Muscle layer of duodenum (tissue), 2 donors: Measurements from ENCODE around the gene WDFY3.

Source experiments
- H3K27ac ChIP-seq: one replicate; pipeline ENCODE4 v1.7.0; 2013; ENCODE audit warnings: mild to moderate bottlenecking, low read length
- H3K27me3 ChIP-seq: one replicate; pipeline ENCODE4 v1.7.0; 2013; ENCODE audit warnings: low read depth, mild to moderate bottlenecking, control low read depth, low read length
- H3K36me3 ChIP-seq, 2 donors: one replicate each; pipeline ENCODE4 v1.7.0; 2013; ENCODE audit warnings: low read length in 2 of 2, control low read depth in 1 of 2, mild to moderate bottlenecking in 1 of 2; ENCODE audit not compliant: insufficient read depth in 2 of 2, control insufficient read depth in 1 of 2
- H3K4me1 ChIP-seq, 2 donors: one replicate each; pipeline ENCODE4 v1.7.0; 2013; ENCODE audit warnings: low read length in 2 of 2, mild to moderate bottlenecking in 2 of 2, control low read depth in 1 of 2, moderate library complexity in 1 of 2; ENCODE audit not compliant: insufficient read depth in 2 of 2, control insufficient read depth in 1 of 2
- H3K4me3 ChIP-seq, 2 donors: one replicate each; pipeline ENCODE4 v1.7.0; 2013; ENCODE audit warnings: low read length in 2 of 2, low read depth in 1 of 2, mild to moderate bottlenecking in 1 of 2
- H3K9me3 ChIP-seq, 2 donors: one replicate each; pipeline ENCODE4 v1.7.0; 2013; ENCODE audit warnings: low read length in 2 of 2, control low read depth in 1 of 2, mild to moderate bottlenecking in 1 of 2; ENCODE audit not compliant: control insufficient read depth in 1 of 2
- donor health status: healthy.

WDFY3 gene

DNA sequence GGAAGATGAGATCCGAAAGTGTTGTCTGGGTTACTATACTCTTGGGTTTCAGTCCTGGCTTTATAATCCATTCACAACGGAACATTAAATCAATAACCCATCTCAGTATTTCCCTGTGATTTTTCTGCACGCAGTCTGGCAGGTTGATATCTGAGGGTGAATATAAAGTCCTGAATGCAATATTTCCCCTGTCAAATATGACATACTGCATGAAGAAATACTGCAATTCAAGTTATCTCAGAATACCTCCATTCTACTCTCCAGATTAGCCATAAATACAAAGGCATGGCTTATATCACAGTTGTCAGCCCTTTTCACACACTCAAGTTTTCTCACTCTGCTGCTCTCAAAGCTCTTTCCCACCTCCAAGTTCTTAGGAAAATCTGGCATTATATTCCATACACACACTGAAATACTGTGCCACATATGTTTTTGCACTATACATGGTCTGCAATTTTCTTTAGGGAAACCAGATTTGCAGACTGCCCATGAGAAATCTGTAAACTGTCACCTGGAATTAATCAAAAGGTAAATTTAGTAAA, 64.7 kb downstream of the WDFY3 start:
- no peak overlapping the region for H3K27ac ChIP-seq
- H3K27me3 ChIP-seq: no peaks in the 10 kb centered on the region
- H3K4me1 ChIP-seq: no peaks in the 10 kb centered on the region
- peaks cover 0 to 4% of the 10 kb centered on the region in 2 donors for H3K36me3 ChIP-seq
- H3K9me3 ChIP-seq: no peaks in the 10 kb centered on the region
- H3K4me3 ChIP-seq: no peak overlapping the region

DNA sequence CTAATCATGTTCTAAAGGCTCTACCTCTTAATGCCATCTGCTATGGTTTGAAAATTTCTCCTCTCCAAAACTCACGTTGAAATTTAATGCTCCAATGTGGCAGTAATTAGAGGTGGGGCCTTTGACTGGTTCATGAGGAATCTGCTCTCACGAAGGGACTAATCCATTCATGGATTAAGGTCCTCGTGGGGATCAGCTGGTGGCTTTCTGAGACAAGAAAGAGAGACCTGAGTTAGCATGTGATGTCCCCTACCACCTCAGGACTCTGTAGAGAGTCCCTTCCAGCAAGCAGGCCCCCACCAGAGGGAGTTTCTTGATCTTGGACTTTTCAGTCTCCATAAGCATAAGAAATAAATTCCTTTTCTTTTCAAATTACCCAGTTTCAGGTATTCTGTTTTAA, 65.3 kb downstream of the WDFY3 start:
- H3K27ac ChIP-seq: no peak overlapping the region
- H3K27me3 ChIP-seq: no peaks in the 10 kb centered on the region
- peaks cover 0 to 4% of the 10 kb centered on the region in 2 donors for H3K36me3 ChIP-seq
- H3K9me3 ChIP-seq: no peaks in the 10 kb centered on the region
- no peak overlapping the region for H3K4me3 ChIP-seq
- H3K4me1 ChIP-seq: no peaks in the 10 kb centered on the region

DNA sequence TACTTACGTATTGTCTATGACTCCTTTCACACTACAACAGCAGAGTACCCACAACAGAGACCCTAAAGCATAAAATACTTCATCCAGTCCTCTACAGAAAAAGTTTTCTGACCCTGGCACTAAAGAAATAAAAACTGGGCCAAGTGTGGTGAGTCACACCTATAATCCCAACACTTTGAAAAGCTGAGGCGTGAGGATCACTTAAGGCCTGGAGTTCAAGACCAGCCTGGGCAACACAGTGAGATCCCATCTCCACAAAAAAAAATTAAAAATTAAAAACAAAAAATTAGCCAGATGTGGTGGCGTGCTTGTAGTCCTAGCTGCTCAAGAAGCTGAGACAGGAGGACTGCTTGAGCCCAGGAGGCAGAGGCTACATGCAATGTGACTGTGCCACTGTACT, 66.9 kb downstream of the WDFY3 start:
- Histone ChIP-seq H3K9me3 (no peaks in the 10 kb centered on the region), H3K4me1 (no peaks in the 10 kb centered on the region), H3K4me3 (no peak overlapping the region), H3K36me3 (peaks cover 0 to 11% of the 10 kb centered on the region in 2 donors), H3K27ac (no peak overlapping the region), H3K27me3 (no peaks in the 10 kb centered on the region)

DNA sequence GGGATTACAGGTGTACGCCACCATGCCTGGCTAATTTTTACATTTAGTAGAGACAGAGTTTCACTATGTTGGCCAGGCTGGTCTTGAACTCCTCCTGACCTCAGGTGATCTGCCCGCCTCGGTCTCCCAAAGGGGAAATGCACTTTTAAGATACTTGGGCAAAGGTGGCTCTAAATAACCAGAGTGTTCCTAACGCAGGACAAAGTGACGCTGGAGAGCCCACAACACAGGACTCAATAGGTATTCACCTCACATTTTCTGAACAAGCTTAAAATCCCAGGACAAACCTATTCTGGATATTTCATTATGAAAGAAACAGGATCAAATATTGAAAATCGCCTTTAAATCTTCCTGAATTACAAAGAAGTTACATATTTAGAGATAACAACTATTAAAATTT, 69.0 kb downstream of the WDFY3 start:
- Histone ChIP-seq H3K9me3 (no peaks in the 10 kb centered on the region), H3K27ac (no peak overlapping the region), H3K4me1 (peaks cover 0 to 8% of the 10 kb centered on the region in 2 donors), H3K4me3 (no peak overlapping the region), H3K27me3 (no peaks in the 10 kb centered on the region), H3K36me3 (peaks cover 0 to 11% of the 10 kb centered on the region in 2 donors)

DNA sequence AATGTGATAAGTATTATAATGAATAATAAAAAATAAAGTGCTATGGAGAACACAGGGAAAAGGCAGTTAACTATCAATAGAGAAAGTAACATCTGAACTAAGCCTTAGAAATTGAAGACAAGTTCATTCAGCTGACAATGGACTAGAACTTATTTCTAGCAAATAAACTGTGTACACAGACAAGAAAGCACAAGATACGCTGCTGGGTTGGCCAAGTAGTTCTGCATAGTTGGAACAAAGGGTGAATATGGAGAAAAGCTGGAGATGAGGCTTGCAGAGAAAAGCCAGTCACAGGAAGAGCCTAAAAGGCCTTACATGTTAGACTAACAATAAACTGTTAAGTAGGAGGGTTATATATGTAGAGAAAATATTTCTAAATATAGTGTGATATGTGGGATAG, 71.2 kb downstream of the WDFY3 start:
- Histone ChIP-seq H3K4me1 (peaks cover 0 to 9% of the 10 kb centered on the region in 2 donors), H3K4me3 (no peak overlapping the region), H3K36me3 (peaks cover 0 to 10% of the 10 kb centered on the region in 2 donors), H3K27ac (no peak overlapping the region), H3K9me3 (no peaks in the 10 kb centered on the region), H3K27me3 (no peaks in the 10 kb centered on the region)

DNA sequence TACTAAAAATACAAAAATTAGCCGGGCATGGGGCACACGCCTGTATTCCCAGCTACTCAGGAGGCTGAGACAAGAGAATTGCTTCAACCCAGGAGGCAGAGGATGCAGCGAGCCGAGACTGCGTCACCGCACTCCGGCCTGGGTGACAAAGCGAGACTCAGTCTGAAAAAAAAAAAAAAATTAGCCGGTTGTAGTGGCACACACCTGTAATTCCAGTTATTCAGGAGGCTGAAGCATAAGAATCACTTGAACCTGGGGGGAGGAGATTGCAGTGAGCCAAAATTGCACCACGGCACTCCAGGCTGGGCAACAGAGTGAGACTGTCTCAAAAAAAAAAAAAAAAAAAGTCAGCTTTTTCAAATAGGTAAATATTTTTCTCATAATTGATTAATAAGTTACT, 71.9 kb downstream of the WDFY3 start:
- Histone ChIP-seq H3K36me3 (peaks cover 0 to 7% of the 10 kb centered on the region in 2 donors), H3K27me3 (no peaks in the 10 kb centered on the region), H3K27ac (no peak overlapping the region)

DNA sequence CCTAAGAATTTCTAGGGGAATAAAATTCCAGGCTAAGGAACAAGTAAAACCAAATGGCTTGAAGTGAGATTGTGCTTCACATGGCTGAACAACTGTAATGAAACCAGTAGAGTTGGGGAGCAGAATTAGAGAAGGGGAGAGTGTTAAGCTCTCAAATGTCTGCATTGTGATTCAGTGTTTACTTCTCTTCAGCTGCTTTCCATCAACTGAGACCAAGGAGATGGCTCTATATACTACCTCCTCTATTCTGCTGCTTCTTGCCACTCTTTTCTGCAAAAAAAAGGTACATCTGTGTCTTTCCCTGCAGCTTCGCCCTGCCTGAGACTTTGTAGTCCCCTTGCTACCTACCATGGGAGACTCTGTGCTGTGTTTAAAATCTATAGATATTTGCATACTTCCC, 73.5 kb downstream of the WDFY3 start:
- peaks cover 0 to 7% of the 10 kb centered on the region in 2 donors for H3K36me3 ChIP-seq
- no peak overlapping the region for H3K27ac ChIP-seq
- H3K9me3 ChIP-seq: no peaks in the 10 kb centered on the region
- no peaks in the 10 kb centered on the region for H3K27me3 ChIP-seq
- peaks cover 0 to 9% of the 10 kb centered on the region in 2 donors for H3K4me1 ChIP-seq
- no peak overlapping the region for H3K4me3 ChIP-seq

More for the DNA sequence above, 71.9 kb downstream of the WDFY3 start:
- H3K4me3 ChIP-seq: no peak overlapping the region
- peaks cover 0 to 9% of the 10 kb centered on the region in 2 donors for H3K4me1 ChIP-seq
- no peaks in the 10 kb centered on the region for H3K9me3 ChIP-seq

DNA sequence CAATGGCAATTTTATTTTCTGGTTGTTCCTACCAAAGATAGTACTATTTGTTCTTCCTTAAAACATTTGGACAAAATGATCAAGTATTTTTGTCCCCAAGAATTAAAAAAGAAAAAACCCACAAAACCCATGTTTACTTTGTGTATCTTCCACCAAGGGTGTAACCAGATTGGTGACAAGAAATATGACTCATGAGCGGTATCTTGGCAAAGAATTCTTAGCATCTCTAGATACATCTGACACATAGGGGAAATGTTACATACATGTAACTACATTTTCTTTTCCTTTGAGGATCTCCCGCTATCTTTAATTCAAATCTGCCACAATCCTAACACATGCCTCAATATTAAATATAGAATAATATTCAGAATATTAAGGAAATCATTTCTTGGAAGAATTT, 78.7 kb downstream of the WDFY3 start:
- Histone ChIP-seq H3K9me3 (no peaks in the 10 kb centered on the region), H3K27me3 (no peaks in the 10 kb centered on the region), H3K4me1 (peaks cover 0 to 4% of the 10 kb centered on the region in 2 donors), H3K4me3 (no peak overlapping the region), H3K36me3 (no peaks in the 10 kb centered on the region), H3K27ac (no peak overlapping the region)

DNA sequence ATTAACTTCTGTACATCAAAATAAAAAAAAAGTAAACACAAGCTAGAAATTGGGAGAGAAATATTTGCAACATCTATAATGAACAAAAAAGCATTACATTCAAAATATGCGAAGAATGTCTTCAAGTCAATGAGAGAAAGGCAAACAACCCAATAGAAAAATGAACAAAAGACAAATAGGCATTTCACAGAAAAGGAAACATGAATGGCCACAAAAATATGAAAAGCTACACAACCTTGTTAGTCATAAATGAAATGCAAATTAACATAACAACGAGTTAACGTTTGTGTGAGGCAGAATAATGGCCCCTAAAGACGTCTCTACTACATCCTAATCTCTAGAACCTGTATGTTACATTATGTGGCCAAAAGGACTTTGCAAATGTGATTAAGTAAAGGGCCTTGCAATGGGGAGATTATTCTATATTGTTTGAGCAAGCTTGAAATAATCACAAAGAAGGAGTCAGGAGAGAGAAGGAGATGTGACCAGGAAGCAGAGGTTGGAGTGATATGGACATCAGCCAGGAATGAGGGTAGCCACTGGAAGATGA, 86.8 kb downstream of the WDFY3 start:
- Histone ChIP-seq H3K36me3 (peaks cover 0 to 4% of the 10 kb centered on the region in 2 donors), H3K9me3 (no peaks in the 10 kb centered on the region), H3K4me3 (no peak overlapping the region), H3K27me3 (no peaks in the 10 kb centered on the region), H3K27ac (no peak overlapping the region), H3K4me1 (no peaks in the 10 kb centered on the region)

DNA sequence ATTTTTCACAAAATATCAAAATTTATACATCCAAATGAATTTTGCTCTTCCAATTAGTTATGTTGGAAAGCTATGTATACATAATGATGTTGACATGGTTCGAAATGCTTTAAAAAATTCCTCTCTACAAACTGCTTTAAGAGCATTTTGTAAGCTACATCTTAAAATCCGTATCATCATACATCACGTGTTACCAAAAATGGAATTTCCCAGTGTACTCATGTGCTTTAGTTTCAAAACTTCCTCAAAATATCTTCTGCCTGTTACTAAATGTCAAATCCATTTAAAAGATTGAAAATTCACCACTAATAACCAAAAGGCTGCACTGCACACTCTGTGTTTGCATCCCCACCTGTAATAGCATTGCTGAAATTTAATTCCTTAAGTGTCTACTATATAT, 87.9 kb downstream of the WDFY3 start:
- no peaks in the 10 kb centered on the region for H3K27me3 ChIP-seq
- no peaks in the 10 kb centered on the region for H3K4me1 ChIP-seq
- no peaks in the 10 kb centered on the region for H3K9me3 ChIP-seq
- H3K4me3 ChIP-seq: no peak overlapping the region
- no peak overlapping the region for H3K27ac ChIP-seq
- peaks cover 0 to 4% of the 10 kb centered on the region in 2 donors for H3K36me3 ChIP-seq

DNA sequence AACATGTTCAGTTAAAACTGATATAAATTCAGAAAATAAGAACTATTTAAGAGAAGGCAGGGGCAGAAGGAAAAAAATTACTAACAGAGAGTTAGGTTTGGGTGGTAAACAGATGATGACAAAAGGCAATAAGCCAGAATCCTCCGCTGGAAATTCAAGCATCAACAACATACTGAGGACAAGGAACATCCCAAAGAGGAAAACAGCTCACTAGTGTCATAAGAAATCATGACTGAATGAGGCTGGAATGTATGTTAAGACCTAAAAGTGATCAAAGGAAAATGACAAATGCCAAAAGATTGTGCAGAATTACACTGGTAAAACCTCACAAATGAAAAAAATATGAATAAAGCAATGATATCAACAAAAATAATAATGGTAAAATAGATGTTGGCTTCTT, 88.4 kb downstream of the WDFY3 start:
- Histone ChIP-seq H3K36me3 (peaks cover 0 to 4% of the 10 kb centered on the region in 2 donors), H3K4me3 (no peak overlapping the region), H3K27ac (no peak overlapping the region), H3K27me3 (no peaks in the 10 kb centered on the region), H3K4me1 (no peaks in the 10 kb centered on the region), H3K9me3 (no peaks in the 10 kb centered on the region)
